SK-N-SH treated with all-trans-retinoic acid at 6 μM for 48 hours (cell line): ENCODE results near the gene TXNDC11.

Experiments
- CREB5 ChIP-seq: fragments of 250-450 bp; sonication (Bioruptor Pico); IDR thresholded peaks from 2 replicates; pipeline ENCODE4 v1.5.1; 2020; ENCODE audit warnings: low read depth, mild to moderate bottlenecking, moderate library complexity
- CSRNP3 ChIP-seq: fragments of 250-450 bp; sonication (Bioruptor Pico); IDR thresholded peaks from 2 replicates; pipeline ENCODE4 v1.5.1; 2021; ENCODE audit warnings: mild to moderate bottlenecking, moderate library complexity
- ESRRG ChIP-seq: fragments of 250-450 bp; sonication (Bioruptor Pico); IDR thresholded peaks from 2 replicates; pipeline ENCODE4 v1.6.1; 2021; ENCODE audit warnings: mild to moderate bottlenecking
- GLIS3 ChIP-seq: fragments of 250-450 bp; sonication (Bioruptor Pico); IDR thresholded peaks from 2 replicates; pipeline ENCODE4 v1.5.0; 2020; ENCODE audit warnings: mild to moderate bottlenecking, moderate library complexity
- PATZ1 ChIP-seq: fragments of 250-450 bp; sonication (Bioruptor Pico); IDR thresholded peaks from 2 replicates; pipeline ENCODE4 v1.8.0; 2020; ENCODE audit warnings: mild to moderate bottlenecking, moderate library complexity, borderline replicate concordance
- PPARA ChIP-seq: fragments of 250-450 bp; sonication (Bioruptor Pico); IDR thresholded peaks from 2 replicates; pipeline ENCODE4 v1.5.0; 2020; ENCODE audit warnings: mild to moderate bottlenecking, borderline replicate concordance
- RARB ChIP-seq: fragments of 250-450 bp; sonication (Bioruptor Pico); IDR thresholded peaks from 2 replicates; pipeline ENCODE4 v1.8.0; 2021; ENCODE audit warnings: mild to moderate bottlenecking, moderate library complexity
- SNAI2 ChIP-seq: fragments of 250-450 bp; sonication (Bioruptor Pico); IDR thresholded peaks from 2 replicates; pipeline ENCODE4 v1.5.0; 2020; ENCODE audit warnings: mild to moderate bottlenecking, moderate library complexity
- TCF4 ChIP-seq: fragments of 250-450 bp; sonication (Bioruptor Pico); IDR thresholded peaks from 2 replicates; pipeline ENCODE4 v1.8.0; 2021; ENCODE audit warnings: mild to moderate bottlenecking, moderate library complexity, borderline replicate concordance
- TSHZ2 ChIP-seq: fragments of 250-450 bp; sonication (Bioruptor Pico); IDR thresholded peaks from 2 replicates; pipeline ENCODE4 v1.5.0; 2020; ENCODE audit warnings: mild to moderate bottlenecking, moderate library complexity
- ZFP3 ChIP-seq: fragments of 250-450 bp; sonication (Bioruptor Pico); IDR thresholded peaks from 2 replicates; pipeline ENCODE4 v1.5.0; 2020; ENCODE audit warnings: mild to moderate bottlenecking, moderate library complexity
- ZFP30 ChIP-seq: fragments of 450-650 bp; formaldehyde crosslinking; IDR thresholded peaks from 2 replicates; pipeline ENCODE4 v1.5.0; 2022; ENCODE audit warnings: mild to moderate bottlenecking, moderate library complexity
- ZNF565 ChIP-seq: fragments of 450-650 bp; formaldehyde crosslinking; conservative IDR thresholded peaks from 2 replicates; pipeline ENCODE4 v1.5.0; 2020; ENCODE audit warnings: low read depth, mild to moderate bottlenecking, moderate library complexity
- ZNF8 ChIP-seq: fragments of 450-650 bp; formaldehyde crosslinking; IDR thresholded peaks from 2 replicates; pipeline ENCODE4 v1.5.0; 2020; ENCODE audit warnings: mild to moderate bottlenecking, moderate library complexity

- no peak for TF ChIP-seq ZFP3 (CRISPR knock-in tag)
- no peak for TF ChIP-seq ZNF565 (CRISPR knock-in tag)
- TF ChIP-seq CSRNP3 (CRISPR knock-in tag), result no peak
- no peak for TF ChIP-seq CREB5
- no peak for TF ChIP-seq GLIS3
- TF ChIP-seq PPARA, result no peak
- TF ChIP-seq ZFP30, result no peak
- no peak for TF ChIP-seq ESRRG
- no peak for TF ChIP-seq PATZ1
- no peak for TF ChIP-seq ZNF8
- no peak for TF ChIP-seq RARB (CRISPR knock-in tag)
- no peak for TF ChIP-seq TSHZ2 (CRISPR knock-in tag)
- no peak for TF ChIP-seq SNAI2 (CRISPR knock-in tag)
- no peak for TF ChIP-seq TCF4
Observed at GRCh38 chr16:11719762-11720161, 22.9 kb downstream of the TXNDC11 start.
